Measurements from ENCODE around the gene SLC46A2.

The SLC46A2 gene

DNA sequence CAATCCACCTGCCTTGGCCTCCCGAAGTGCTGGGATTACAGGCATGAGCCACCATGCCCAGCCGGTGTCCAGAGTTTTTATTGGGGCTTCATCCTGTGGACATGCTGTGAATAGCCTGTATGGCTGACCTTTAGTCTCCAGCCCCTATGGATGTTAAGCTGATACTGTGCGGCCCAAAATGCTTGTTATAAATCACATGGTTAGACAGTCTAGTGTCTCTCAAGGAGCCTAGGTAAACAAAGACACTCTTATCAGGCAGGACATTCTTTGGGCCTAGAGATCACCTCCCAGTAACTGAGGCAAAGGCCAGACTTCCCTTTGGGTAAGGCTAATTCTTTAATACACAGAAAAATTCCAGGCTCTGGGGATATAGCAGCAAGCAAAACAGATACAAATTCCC lies 22.0 kb upstream of the SLC46A2 start:
- Histone ChIP-seq H3K27me3 (no peaks in the 10 kb centered on the region), H3K4me3 (no peak overlapping the region), H3K36me3 (no peaks in the 10 kb centered on the region), H3K4me1 (no peaks in the 10 kb centered on the region), H3K4me2 (no peak overlapping the region), H3K9ac (no peak overlapping the region), H3K9me3 (no peaks in the 10 kb centered on the region), H3K27ac (no peak overlapping the region), H4K20me1 (no peaks in the 10 kb centered on the region)
- no peak for TF ChIP-seq Cebpa-rat (IDR thresholded peaks at IDR 0.05)

DNA sequence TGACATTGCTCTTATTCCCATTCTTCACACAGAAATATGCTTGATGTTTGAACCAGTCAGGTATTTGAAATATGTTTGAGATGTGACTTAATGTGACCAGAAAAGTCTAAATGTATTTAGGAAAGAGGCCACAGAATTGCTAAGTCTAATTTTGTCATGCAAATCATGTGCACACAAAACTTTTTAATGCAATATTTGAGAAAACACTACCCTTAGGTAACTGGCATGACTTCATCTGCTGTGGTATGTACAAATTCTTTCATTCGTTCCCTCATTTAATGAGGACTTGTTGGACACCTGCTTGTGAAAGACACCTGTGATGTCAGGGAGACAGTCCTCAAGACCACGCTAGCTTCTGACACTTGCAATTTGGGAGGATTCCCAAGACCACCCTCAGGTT lies 21.1 kb upstream of the SLC46A2 start:
- no peak for TF ChIP-seq Cebpa-rat (IDR thresholded peaks at IDR 0.05)
- no peaks in the 10 kb centered on the region for H4K20me1 ChIP-seq
- no peaks in the 10 kb centered on the region for H3K4me1 ChIP-seq
- no peaks in the 10 kb centered on the region for H3K36me3 ChIP-seq
- H3K4me3 ChIP-seq = no peak overlapping the region
- no peak overlapping the region for H3K4me2 ChIP-seq
- H3K9me3 ChIP-seq = no peaks in the 10 kb centered on the region
- H3K27me3 ChIP-seq = no peaks in the 10 kb centered on the region
- no peak overlapping the region for H3K9ac ChIP-seq
- H3K27ac ChIP-seq = no peak overlapping the region

DNA sequence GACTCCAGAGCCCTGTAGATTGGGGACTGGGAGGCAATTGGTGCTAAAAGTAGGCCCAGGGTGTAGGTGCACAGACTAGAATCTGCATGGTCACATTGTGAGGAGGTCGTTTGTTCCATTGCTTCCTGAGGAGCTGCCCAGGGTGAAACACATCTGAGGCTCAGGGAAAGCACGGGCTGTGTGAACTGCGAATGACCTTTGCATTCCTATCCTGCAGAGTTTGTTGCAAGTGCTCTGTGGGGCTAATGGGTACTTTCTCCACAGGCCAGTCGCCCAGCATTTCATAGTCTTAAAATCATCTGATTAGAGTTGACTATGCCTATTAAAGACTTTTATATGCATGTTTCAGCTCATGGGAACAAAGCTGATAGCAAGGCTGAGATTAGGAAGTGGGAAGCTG lies 14.4 kb upstream of the SLC46A2 start:
- Histone ChIP-seq H3K4me1 (no peaks in the 10 kb centered on the region), H3K36me3 (no peaks in the 10 kb centered on the region), H4K20me1 (no peaks in the 10 kb centered on the region), H3K9ac (no peak overlapping the region), H3K9me3 (no peaks in the 10 kb centered on the region), H3K27ac (no peak overlapping the region), H3K4me2 (no peak overlapping the region), H3K27me3 (no peaks in the 10 kb centered on the region), H3K4me3 (no peak overlapping the region)
- no peak for TF ChIP-seq Cebpa-rat (IDR thresholded peaks at IDR 0.05)

DNA sequence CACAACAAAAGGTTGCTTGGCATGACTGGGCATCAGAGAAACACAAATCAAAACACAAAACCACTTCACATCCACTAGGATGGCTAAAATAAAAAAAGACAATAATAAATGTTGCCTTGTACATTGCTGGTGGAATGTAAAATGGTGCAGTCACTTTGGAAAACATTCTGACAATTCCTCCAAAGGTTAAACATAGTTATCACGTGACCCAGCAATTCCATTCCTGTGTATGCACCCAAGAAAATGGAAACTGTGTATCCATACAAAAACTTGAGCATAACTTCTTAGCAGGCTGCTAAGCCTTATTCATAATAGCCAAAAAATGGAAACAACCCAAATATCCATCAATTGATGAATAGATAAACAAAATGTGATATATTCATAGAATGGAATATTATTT lies 10.2 kb upstream of the SLC46A2 start:
- Histone ChIP-seq H3K27ac (no peak overlapping the region), H3K9ac (no peak overlapping the region), H3K4me3 (no peak overlapping the region), H3K4me2 (no peak overlapping the region), H3K9me3 (no peaks in the 10 kb centered on the region), H3K36me3 (no peaks in the 10 kb centered on the region), H4K20me1 (no peaks in the 10 kb centered on the region), H3K4me1 (no peaks in the 10 kb centered on the region), H3K27me3 (no peaks in the 10 kb centered on the region)
- no peak for TF ChIP-seq Cebpa-rat (IDR thresholded peaks at IDR 0.05)

DNA sequence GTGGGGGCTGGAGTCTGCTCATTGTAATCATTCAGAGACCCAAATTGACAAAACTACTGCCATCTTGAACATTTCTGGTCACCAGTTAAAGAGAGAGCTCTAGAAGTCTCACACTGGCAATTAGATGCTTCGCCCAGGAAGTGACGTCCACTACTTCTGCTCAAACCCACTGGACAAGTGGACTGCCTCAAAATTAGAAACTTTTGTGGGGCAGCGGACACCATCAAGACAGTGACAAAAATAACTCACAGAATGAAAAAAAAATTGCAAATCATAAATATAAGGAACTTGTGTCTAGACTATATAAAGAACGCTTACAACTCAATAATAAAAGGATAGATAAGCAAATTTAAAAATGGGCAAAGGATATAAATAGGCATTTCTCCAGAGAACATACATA lies 9.8 kb upstream of the SLC46A2 start:
- no peaks in the 10 kb centered on the region for H3K4me1 ChIP-seq
- no peak overlapping the region for H3K27ac ChIP-seq
- no peaks in the 10 kb centered on the region for H4K20me1 ChIP-seq
- no peak for TF ChIP-seq Cebpa-rat (IDR thresholded peaks at IDR 0.05)
- no peaks in the 10 kb centered on the region for H3K36me3 ChIP-seq
- H3K9ac ChIP-seq = no peak overlapping the region
- H3K9me3 ChIP-seq = no peaks in the 10 kb centered on the region
- H3K27me3 ChIP-seq = no peaks in the 10 kb centered on the region
- H3K4me2 ChIP-seq = no peak overlapping the region
- H3K4me3 ChIP-seq = no peak overlapping the region

DNA sequence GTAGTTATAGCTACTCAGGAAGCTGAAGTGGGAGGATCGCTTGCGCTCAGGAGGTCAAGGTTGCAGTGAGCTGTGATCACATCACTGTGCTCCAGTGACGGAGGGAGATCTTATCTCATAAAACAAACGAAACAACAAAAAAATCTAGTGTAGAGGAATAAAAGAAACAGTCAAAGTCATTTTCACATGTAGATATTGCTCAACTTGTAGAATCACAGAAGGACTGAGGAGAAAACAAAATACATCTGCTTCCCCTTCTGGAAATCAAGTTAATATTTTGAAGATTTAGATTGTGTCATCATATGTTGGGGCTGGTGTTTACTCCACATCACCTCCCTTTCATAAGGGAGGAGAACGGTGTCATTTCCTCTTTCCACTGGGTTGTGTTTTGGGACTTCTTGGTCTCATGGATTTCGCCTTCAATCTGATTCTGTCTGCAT lies 8.2 kb upstream of the SLC46A2 start:
- Histone ChIP-seq H3K4me3 (no peak overlapping the region), H3K27ac (no peak overlapping the region), H3K36me3 (no peaks in the 10 kb centered on the region), H3K4me1 (no peaks in the 10 kb centered on the region), H3K27me3 (no peaks in the 10 kb centered on the region), H3K4me2 (no peak overlapping the region), H3K9me3 (no peaks in the 10 kb centered on the region), H4K20me1 (no peaks in the 10 kb centered on the region), H3K9ac (no peak overlapping the region)
- no peak for TF ChIP-seq Cebpa-rat (IDR thresholded peaks at IDR 0.05)

DNA sequence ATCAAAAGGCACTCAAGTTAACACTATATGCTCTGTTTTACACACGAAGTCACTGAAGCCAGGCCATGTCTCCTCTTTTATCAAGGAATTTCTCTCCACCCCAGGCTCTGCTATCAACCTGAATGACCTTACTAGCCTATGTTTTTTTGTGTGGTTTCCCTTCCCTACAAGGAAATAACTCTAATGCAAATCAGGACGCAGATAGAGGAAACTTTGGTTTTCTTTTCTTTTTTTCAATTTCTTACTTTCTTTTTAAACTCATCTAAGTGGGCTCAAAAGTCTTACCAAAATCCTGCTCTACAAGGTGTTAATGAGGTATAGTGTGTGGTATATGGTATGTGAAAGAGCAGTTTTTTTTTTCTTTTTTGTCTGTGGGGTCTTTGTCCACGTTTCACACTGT lies 5.5 kb upstream of the SLC46A2 start:
- H3K9ac ChIP-seq = no peak overlapping the region
- no peak overlapping the region for H3K4me3 ChIP-seq
- H3K27me3 ChIP-seq = no peaks in the 10 kb centered on the region
- TF ChIP-seq Cebpa-rat (IDR thresholded peaks at IDR 0.05) = no peak
- no peaks in the 10 kb centered on the region for H4K20me1 ChIP-seq
- no peaks in the 10 kb centered on the region for H3K36me3 ChIP-seq
- no peak overlapping the region for H3K27ac ChIP-seq
- H3K9me3 ChIP-seq = peaks cover 5% of the 10 kb centered on the region
- no peaks in the 10 kb centered on the region for H3K4me1 ChIP-seq
- H3K4me2 ChIP-seq = peak overlapping the region; percentile 17; the same call in 1 of the 2 replicates

DNA sequence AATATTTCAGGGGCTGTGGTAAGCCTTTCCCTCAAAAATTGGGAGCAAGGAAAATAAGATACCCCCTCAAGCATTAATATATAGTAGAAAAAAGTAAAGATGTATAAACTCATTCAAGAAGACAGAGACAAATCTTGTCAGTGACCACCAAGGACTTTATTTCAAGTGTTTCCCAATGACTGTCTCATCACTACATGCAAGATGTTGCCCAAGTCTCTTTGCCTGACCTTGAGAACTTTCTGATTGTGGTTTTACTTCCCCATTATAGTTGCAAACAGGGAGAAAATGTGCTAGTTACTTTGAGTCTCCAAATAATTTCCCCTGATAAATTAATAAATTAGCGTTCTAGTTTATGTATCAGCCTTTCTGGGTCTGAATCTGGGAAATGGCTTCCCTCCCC lies 4.0 kb upstream of the SLC46A2 start:
- Histone ChIP-seq H3K4me2 (no peak overlapping the region), H3K9me3 (peaks cover 19% of the 10 kb centered on the region), H3K36me3 (0 out of 2 replicates have a peak, but pooled peaks cover 10% of the 10 kb centered on the region), H3K4me1 (no peaks in the 10 kb centered on the region), H3K4me3 (no peak overlapping the region), H3K27ac (no peak overlapping the region), H3K27me3 (no peaks in the 10 kb centered on the region), H4K20me1 (no peaks in the 10 kb centered on the region), H3K9ac (no peak overlapping the region)
- TF ChIP-seq Cebpa-rat (IDR thresholded peaks at IDR 0.05) = no peak

DNA sequence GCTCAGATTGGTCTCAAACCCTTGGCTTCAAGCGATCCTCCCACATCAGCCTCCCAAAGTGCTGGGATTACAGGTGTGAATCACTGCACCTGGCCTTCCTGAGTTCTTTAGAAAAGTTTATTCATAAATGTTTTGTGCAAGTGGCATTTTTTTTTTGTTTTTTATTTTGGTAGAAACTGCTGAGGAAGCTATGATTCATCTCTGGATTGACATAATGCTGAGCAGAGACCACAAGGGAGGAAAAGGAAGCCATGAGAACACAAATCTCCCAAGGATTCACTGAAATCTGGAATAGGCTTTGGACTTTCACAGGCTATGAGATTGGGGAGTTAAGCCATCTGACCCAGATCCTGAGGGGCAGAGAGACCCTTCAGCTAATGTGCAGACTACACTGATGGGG lies 3.4 kb upstream of the SLC46A2 start:
- no peaks in the 10 kb centered on the region for H4K20me1 ChIP-seq
- H3K27ac ChIP-seq = no peak overlapping the region
- no peaks in the 10 kb centered on the region for H3K4me1 ChIP-seq

DNA sequence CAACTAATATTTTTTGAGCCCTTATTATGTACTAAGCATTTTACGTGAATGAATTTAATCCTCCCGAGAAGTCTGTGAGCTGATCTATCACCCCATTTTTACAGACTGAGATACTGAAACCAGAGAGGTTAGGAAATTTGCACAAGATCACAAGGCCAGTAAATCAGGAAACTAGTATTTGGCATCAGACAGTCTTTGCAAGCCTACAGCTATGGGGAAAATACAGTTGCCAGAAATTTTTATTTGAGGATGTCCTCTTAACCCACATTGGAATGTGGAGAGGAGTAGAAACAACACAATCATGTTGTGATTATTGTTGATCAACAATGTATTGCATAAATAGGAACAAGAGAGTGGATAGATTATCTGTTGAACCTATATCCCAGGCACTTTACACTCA lies 2.3 kb upstream of the SLC46A2 start:
- Histone ChIP-seq H3K4me1 (no peaks in the 10 kb centered on the region), H3K4me2 (no peak overlapping the region), H3K9me3 (peaks cover 23% of the 10 kb centered on the region), H3K36me3 (0 out of 2 replicates have a peak, but pooled peaks cover 10% of the 10 kb centered on the region), H3K27me3 (no peaks in the 10 kb centered on the region), H4K20me1 (no peaks in the 10 kb centered on the region), H3K4me3 (no peak overlapping the region), H3K27ac (no peak overlapping the region), H3K9ac (no peak overlapping the region)
- no peak for TF ChIP-seq Cebpa-rat (IDR thresholded peaks at IDR 0.05)

More for the DNA sequence above, 3.4 kb upstream of the SLC46A2 start:
- Histone ChIP-seq H3K9me3 (peaks cover 23% of the 10 kb centered on the region), H3K36me3 (0 out of 2 replicates have a peak, but pooled peaks cover 10% of the 10 kb centered on the region), H3K4me2 (no peak overlapping the region), H3K27me3 (no peaks in the 10 kb centered on the region), H3K4me3 (no peak overlapping the region), H3K9ac (no peak overlapping the region)
- TF ChIP-seq Cebpa-rat (IDR thresholded peaks at IDR 0.05) = no peak

DNA sequence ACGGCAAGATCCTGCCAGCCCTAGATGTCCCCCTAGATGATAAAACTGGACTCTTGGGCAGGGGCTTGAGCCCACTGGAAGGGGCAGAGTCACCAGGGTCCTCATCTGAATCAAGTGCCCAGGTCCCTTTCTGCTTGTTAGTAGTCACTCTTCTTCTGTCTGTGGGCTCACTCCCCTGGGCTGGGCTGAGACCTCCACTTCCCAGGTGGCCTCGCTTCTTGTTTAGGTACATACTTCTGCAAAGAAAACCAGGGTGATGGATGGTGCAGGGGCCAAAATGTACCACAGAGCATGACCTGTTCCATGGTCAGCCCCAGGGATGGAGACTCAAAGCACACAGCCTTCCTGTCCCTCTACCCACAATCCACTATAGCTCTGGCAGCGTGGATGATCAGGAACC lies 845 bp upstream of the SLC46A2 start:
- H3K4me3 ChIP-seq = no peak overlapping the region
- H4K20me1 ChIP-seq = no peaks in the 10 kb centered on the region
- no peak for TF ChIP-seq Cebpa-rat (IDR thresholded peaks at IDR 0.05)
- 0 out of 2 replicates have a peak, but pooled peaks cover 10% of the 10 kb centered on the region for H3K36me3 ChIP-seq
- H3K4me2 ChIP-seq = no peak overlapping the region
- no peak overlapping the region for H3K27ac ChIP-seq
- H3K4me1 ChIP-seq = no peaks in the 10 kb centered on the region
- H3K9me3 ChIP-seq = peaks cover 23% of the 10 kb centered on the region
- H3K9ac ChIP-seq = no peak overlapping the region
- no peaks in the 10 kb centered on the region for H3K27me3 ChIP-seq

Data from BLaER1 (cell line).